Activated CD4-positive, alpha-beta T cell treated with anti-CD3 and anti-CD28 coated beads for 36 hours (primary cell): ENCODE data around the gene RCN1. TPM values are rescaled to one million over a fixed set of nuclear protein-coding genes. Genes with fewer than 3 reads are reported as not detected.
"Not testable (repeated sequence)": the region's sequence is repeated elsewhere in the genome, so short reads cannot be mapped to it uniquely, and the experiment has no call there.

ENCODE experiments used
- ATAC-seq: fragments of 200-7000 bp; cut with Tn5 transposase; one replicate; pipeline ENCODE4 v1.10.0; 2021; ENCODE audit warnings: mild to moderate bottlenecking, moderate library complexity
- CTCF ChIA-PET: fragments of 350-600 bp; sonication (Branson Sonifier 250); formaldehyde crosslinking; loops from one replicate; lab custom pipeline; 2021; ENCODE audit warnings: antibody characterized with exemption; lab: Charles Lee
- POLR2A ChIA-PET: fragments of 350-600 bp; sonication (Branson Sonifier 250); formaldehyde crosslinking; loops from one replicate; lab custom pipeline; 2021; ENCODE audit warnings: antibody characterized with exemption, inconsistent platforms; lab: Charles Lee
- DNase-seq: peaks from one replicate; pipeline ENCODE4 v3.0.0-alpha.2; 2020
- H3K27ac Mint-ChIP-seq: one replicate; pipeline ENCODE4 v1.8.0; 2021; ENCODE audit warnings: mixed read lengths
- H3K27me3 Mint-ChIP-seq: one replicate; pipeline ENCODE4 v1.8.0; 2021; ENCODE audit warnings: mixed read lengths
- H3K36me3 Mint-ChIP-seq: one replicate; pipeline ENCODE4 v1.8.0; 2021; ENCODE audit warnings: low read depth, mixed read lengths
- H3K4me1 Mint-ChIP-seq: one replicate; pipeline ENCODE4 v1.8.0; 2021; ENCODE audit warnings: mixed read lengths
- H3K4me3 Mint-ChIP-seq: one replicate; pipeline ENCODE4 v1.8.0; 2021; ENCODE audit warnings: mild to moderate bottlenecking, moderate library complexity, mixed read lengths
- H3K9me3 Mint-ChIP-seq: one replicate; pipeline ENCODE4 v1.8.0; 2021; ENCODE audit warnings: low read depth, mixed read lengths
- intact Hi-C, 2 experiments: fragments of 100-400 bp; cut with DNase I in 1 of 2; cut with micrococcal nuclease in 1 of 2; formaldehyde crosslinking; loops; one replicate each; pipeline versions ENCODE4 v1.14.2 to v1.15.1; 2022 to 2024; cut with DNase I, micrococcal nuclease
- total RNA-seq, 2 experiments: library from RNA; stranded (reverse); gene quantifications; one replicate each; pipeline ENCODE4 v1.2.3, GENCODE V29; 2021

RCN1 gene
- total RNA-seq, 2 experiments from 2014 or later, result 19.1 to 24.1 TPM

- Mint-ChIP-seq H3K36me3 (no peaks in the 10 kb centered on the region), H3K9me3 (no peaks in the 10 kb centered on the region), H3K4me1 (no peaks in the 10 kb centered on the region), H3K27me3 (peaks cover 29% of the 10 kb centered on the region), H3K4me3 (no peak overlapping the region), H3K27ac (no peak overlapping the region)
- ChIA-PET POLR2A (interaction anchor here (0.6 kb wide), 1 partner anchor 166 kb away, joined by 4 read pairs; no protein-coding TSS in a partner anchor), CTCF (no interaction called here)
- intact Hi-C loops, result no loop called here
- DNase-seq, result no peak
- ATAC-seq, result no peak
These were observed 28.3 kb upstream of the RCN1 start for GRCh38 chr11:32062540-32062939.

GRCh38 chr11:32063031-32063430 is 27.8 kb upstream of the RCN1 start:
- H3K4me1 Mint-ChIP-seq, intact Hi-C loops, DNase-seq, H3K9me3 Mint-ChIP-seq, ATAC-seq, H3K36me3 Mint-ChIP-seq, CTCF ChIA-PET, H3K4me3 Mint-ChIP-seq, H3K27ac Mint-ChIP-seq: not testable (repeated sequence)
- POLR2A ChIA-PET, result interaction anchor here (0.6 kb wide), 1 partner anchor 166 kb away, joined by 4 read pairs; no protein-coding TSS in a partner anchor
- H3K27me3 Mint-ChIP-seq, result peaks cover 27% of the 10 kb centered on the region

GRCh38 chr11:32065865-32066629 is 24.8 kb upstream of the RCN1 start:
- Mint-ChIP-seq H3K36me3 (no peaks in the 10 kb centered on the region), H3K27ac (no peak overlapping the region), H3K4me1 (no peaks in the 10 kb centered on the region), H3K27me3 (peaks cover 14% of the 10 kb centered on the region), H3K9me3 (no peaks in the 10 kb centered on the region), H3K4me3 (no peak overlapping the region)
- DNase-seq (no peak), ATAC-seq (no peak)
- CTCF ChIA-PET, result interaction anchor here (1.7 to 2.7 kb wide), 2 partner anchors 13 to 110 kb away, joined by 9 to 11 read pairs; no protein-coding TSS in a partner anchor
- intact Hi-C loops, result no loop called here
- POLR2A ChIA-PET, result no interaction called here

- Mint-ChIP-seq H3K4me1 (no peaks in the 10 kb centered on the region), H3K4me3 (no peak overlapping the region), H3K36me3 (no peaks in the 10 kb centered on the region), H3K27me3 (peaks cover 16% of the 10 kb centered on the region), H3K27ac (no peak overlapping the region), H3K9me3 (no peaks in the 10 kb centered on the region)
- ATAC-seq (no peak), DNase-seq (no peak)
- intact Hi-C loops, result no loop called here
- ChIA-PET CTCF (interaction anchor here (1.7 kb wide), 1 partner anchor 107 kb away, joined by 9 read pairs; no protein-coding TSS in a partner anchor), POLR2A (no interaction called here)
These were observed 22.6 kb upstream of the RCN1 start for GRCh38 chr11:32068134-32068870.

GRCh38 chr11:32069361-32070058 is 21.4 kb upstream of the RCN1 start:
- Mint-ChIP-seq H3K4me3 (no peak overlapping the region), H3K27ac (no peak overlapping the region), H3K9me3 (no peaks in the 10 kb centered on the region), H3K36me3 (no peaks in the 10 kb centered on the region), H3K27me3 (peaks cover 15% of the 10 kb centered on the region), H3K4me1 (no peaks in the 10 kb centered on the region)
- ATAC-seq, result no peak
- intact Hi-C loops, result no loop called here
- ChIA-PET POLR2A (no interaction called here), CTCF (no interaction called here)
- no peak for DNase-seq

GRCh38 chr11:32070692-32071091 is 20.2 kb upstream of the RCN1 start:
- Mint-ChIP-seq H3K4me1 (no peaks in the 10 kb centered on the region), H3K4me3 (no peak overlapping the region), H3K36me3 (no peaks in the 10 kb centered on the region), H3K27me3 (peaks cover 16% of the 10 kb centered on the region), H3K9me3 (no peaks in the 10 kb centered on the region), H3K27ac (no peak overlapping the region)
- DNase-seq (no peak), ATAC-seq (no peak)
- ChIA-PET CTCF (interaction anchor here (1.2 kb wide), 1 partner anchor 19 kb away, joined by 3 read pairs; no protein-coding TSS in a partner anchor), POLR2A (no interaction called here)
- intact Hi-C loops, result no loop called here

GRCh38 chr11:32071811-32072210 is 19.1 kb upstream of the RCN1 start:
- DNase-seq, result no peak
- Mint-ChIP-seq H3K9me3 (no peaks in the 10 kb centered on the region), H3K36me3 (no peaks in the 10 kb centered on the region), H3K27me3 (peaks cover 16% of the 10 kb centered on the region), H3K4me3 (no peak overlapping the region), H3K27ac (no peak overlapping the region), H3K4me1 (no peaks in the 10 kb centered on the region)
- intact Hi-C loops, result no loop called here
- CTCF ChIA-PET, result interaction anchor here (0.6 to 1.2 kb wide), 2 partner anchors 20 to 61 kb away, joined by 3 read pairs; no protein-coding TSS in a partner anchor
- POLR2A ChIA-PET, result no interaction called here
- ATAC-seq, result no peak

- POLR2A ChIA-PET, result no interaction called here
- peaks cover 10% of the 10 kb centered on the region for H3K27me3 Mint-ChIP-seq
- DNase-seq (no peak), ATAC-seq (no peak)
- intact Hi-C loops, result no loop called here
- H3K4me3 Mint-ChIP-seq, result no peak overlapping the region
- no peaks in the 10 kb centered on the region for H3K9me3 Mint-ChIP-seq
- H3K27ac Mint-ChIP-seq, result no peak overlapping the region
- H3K36me3 Mint-ChIP-seq, result no peaks in the 10 kb centered on the region
- CTCF ChIA-PET, result interaction anchor here (0.6 to 1.1 kb wide), 3 partner anchors 11 to 57 kb away, joined by 3 to 4 read pairs (median 3); no protein-coding TSS in a partner anchor
- no peaks in the 10 kb centered on the region for H3K4me1 Mint-ChIP-seq
These were observed 17.8 kb upstream of the RCN1 start for GRCh38 chr11:32072872-32073643.

- DNase-seq, result no peak
- H3K36me3 Mint-ChIP-seq, result no peaks in the 10 kb centered on the region
- ChIA-PET POLR2A (no interaction called here), CTCF (interaction anchor here (0.6 to 1.1 kb wide), 3 partner anchors 11 to 57 kb away, joined by 3 to 4 read pairs (median 3); no protein-coding TSS in a partner anchor)
- peaks cover 9% of the 10 kb centered on the region for H3K27me3 Mint-ChIP-seq
- intact Hi-C loops, result no loop called here
- H3K4me1 Mint-ChIP-seq, result no peaks in the 10 kb centered on the region
- H3K9me3 Mint-ChIP-seq, result no peaks in the 10 kb centered on the region
- no peak for ATAC-seq
- no peak overlapping the region for H3K4me3 Mint-ChIP-seq
- no peak overlapping the region for H3K27ac Mint-ChIP-seq
These were observed 17.2 kb upstream of the RCN1 start for GRCh38 chr11:32073644-32074026.

- no peaks in the 10 kb centered on the region for H3K36me3 Mint-ChIP-seq
- H3K4me3 Mint-ChIP-seq, result no peak overlapping the region
- DNase-seq (no peak), ATAC-seq (no peak)
- H3K9me3 Mint-ChIP-seq, result no peaks in the 10 kb centered on the region
- intact Hi-C loops, result no loop called here
- ChIA-PET POLR2A (no interaction called here), CTCF (no interaction called here)
- no peak overlapping the region for H3K27ac Mint-ChIP-seq
- H3K27me3 Mint-ChIP-seq, result peaks cover 11% of the 10 kb centered on the region
- no peaks in the 10 kb centered on the region for H3K4me1 Mint-ChIP-seq
These were observed 11.3 kb upstream of the RCN1 start for GRCh38 chr11:32079553-32079952.
